Measurements from ENCODE around the gene CDH8.
"Not testable (repeated sequence)": the region's sequence is repeated elsewhere in the genome, so short reads cannot be mapped to it uniquely, and the experiment has no call there.

The CDH8 gene

DNA sequence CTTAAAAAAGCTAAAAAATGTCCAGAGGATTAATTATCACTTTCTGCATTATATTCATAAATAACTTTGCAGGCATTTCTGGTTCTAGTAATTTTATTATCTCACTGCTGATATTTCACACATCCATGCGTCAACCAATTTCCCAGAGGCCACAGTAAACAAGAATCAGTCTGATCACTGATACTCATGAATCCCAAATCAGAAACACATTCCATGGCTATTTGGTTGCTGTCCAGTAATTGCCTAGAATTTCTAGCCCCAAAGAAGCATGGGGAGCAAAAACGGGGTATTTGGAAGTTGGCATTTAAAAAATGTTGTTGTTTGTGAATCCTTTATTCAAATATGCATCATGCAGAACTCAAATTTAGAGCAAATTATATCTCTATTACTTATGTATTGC is 244.8 kb downstream of the CDH8 start:
- no peak for DNase-seq (ENCODE audit: low read depth)

DNA sequence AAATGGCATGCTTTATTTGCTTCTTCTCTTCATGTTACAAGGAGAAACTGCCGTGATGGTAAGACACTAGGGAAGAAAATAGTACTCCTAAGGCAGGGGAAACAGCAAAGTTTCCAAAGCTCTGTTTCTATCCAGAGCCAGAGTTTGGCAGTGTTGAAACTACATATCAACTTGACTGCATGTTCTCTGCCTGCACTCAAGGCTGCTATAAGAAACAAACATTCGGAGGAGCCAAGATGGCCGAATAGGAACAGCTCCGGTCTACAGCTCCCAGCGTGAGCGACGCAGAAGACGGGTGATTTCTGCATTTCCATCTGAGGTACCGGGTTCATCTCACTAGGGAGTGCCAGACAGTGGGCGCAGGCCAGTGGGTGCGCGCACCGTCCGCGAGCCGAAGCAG is 254.4 kb downstream of the CDH8 start:
- not testable (repeated sequence) for DNase-seq (ENCODE audit: low read depth)

DNA sequence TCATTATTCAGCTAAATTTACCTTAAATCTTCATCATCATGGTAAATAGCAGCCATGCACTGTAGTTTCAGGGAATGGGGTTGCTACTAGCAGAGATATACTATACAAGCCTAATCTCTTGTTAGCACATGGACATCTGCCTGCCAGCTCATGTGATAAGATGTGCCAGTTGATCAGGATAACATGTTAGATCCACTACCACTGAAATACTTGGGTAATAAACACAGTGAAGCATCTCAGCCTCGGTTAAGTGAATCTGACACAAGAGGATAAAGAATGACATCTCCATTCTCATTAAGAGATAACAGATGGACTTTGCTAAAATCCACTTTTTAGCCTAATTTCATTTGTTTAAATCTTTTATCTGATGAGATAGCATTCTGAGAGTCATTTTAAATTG is 256.1 kb downstream of the CDH8 start:
- DNase-seq (ENCODE audit: low read depth), result no peak

DNA sequence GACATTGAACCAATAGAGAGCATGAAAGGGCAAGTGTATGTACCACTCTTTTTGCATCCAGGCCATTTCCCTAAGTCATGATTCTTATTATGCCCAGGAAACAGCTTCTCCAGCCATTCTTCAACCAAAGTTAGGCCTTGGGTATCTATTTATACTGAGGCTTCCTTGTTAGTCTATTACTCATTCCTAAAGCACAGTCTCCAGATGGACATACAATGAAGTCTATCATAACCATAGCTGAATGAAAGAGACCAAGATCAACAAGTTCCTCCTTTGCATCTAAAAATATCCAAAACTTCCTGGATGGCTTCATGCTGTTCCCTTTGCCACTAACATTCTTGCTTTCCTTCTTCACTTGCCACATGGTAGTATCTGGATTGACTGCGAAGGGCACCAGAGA is 265.9 kb downstream of the CDH8 start:
- DNase-seq (ENCODE audit: low read depth), result no peak

DNA sequence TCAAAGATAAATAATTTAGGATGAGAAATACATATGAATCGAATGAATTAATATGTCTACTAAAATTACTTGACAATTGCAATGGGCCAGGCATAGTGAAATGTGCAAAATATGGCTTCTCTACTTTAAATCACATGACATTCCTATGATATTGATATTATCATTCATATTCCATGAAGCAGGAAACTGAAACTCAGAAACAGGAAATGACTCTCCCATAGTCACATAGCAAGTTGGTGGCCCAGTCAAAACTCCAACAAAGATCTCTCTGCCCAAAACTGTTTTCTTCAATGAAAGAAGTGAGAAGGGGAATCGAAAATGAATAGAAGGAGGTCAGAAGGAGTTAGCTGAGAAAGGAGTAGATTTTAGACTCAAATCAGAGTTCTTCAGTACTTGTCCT is 272.2 kb downstream of the CDH8 start:
- DNase-seq (ENCODE audit: low read depth), result no peak

DNA sequence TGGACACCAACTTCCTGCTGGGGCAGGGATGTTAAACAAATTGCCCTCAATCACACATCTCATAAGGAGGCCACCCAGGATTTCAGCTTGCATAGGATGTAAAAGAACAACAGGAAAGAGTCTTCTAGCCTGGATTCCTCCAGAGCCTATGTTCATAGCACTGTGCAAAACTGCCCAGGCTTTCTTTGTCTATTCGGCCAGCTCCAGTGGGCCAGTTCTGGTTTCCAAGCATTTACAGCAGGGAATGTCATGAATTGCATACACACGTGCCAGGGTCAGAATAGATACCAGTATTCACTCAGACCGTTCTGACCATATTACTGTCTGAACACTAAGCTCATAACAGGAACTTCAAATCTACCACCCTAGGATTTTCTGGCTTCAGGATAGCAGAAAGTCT is 273.2 kb downstream of the CDH8 start:
- no peak for DNase-seq (ENCODE audit: low read depth)

DNA sequence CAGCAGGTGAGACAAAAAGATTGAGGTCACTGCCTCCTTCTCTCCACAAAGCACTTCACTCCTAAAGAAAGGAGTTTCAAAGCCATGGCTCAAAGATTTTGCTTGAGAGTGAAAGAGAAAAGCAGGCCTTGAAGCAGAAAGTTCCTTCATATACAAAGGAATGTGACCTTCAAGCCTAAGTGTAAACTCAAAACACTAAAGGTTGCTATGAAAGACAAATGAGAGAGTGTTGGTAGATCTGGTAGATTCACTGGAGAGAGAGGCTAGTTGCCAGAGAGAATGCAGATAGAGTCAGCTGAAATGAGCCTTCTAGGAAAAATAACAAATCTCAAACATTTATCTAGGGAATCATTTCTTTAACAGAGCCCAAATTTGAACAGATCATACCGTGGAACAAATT is 305.2 kb downstream of the CDH8 start:
- DNase-seq (ENCODE audit: low read depth), result no peak

DNA sequence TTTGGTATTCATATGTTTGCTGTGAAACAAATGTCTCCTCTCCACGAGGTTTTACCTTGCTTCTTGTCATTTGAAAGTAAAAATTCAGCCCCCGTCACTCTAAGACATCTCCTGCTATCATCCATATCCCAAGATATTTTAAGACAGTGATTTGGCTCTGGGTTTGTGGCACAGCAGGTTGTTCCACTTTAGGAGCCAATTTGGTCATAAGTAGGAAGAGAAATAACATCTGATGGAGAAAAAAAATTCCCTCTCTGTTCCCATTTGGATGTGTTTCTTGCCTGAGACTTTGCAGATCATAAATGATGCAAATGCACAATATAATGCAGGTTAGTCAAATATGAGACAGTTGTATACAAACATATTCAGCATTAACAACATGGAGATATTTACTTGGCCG is 309.5 kb downstream of the CDH8 start:
- DNase-seq (ENCODE audit: low read depth), result no peak

DNA sequence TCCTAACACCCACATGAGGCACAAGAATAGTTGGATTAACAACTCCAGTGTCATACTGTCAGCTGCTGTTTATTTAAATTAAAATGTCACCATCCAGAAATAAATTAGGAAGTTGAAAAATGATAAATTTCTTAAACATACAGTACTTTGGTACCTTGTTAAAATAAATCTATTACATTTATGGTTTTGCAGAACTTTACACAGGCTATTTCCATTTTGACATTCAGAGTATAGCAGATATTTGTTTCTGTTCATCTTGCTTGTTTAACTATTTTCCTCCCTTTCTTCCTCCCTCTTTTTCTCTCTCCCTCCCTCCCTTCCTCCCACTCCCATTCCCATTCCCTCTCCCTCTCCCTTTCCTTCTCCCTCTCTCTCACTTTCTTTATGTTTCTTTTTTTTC is 310.1 kb downstream of the CDH8 start:
- no peak for DNase-seq (ENCODE audit: low read depth)

DNA sequence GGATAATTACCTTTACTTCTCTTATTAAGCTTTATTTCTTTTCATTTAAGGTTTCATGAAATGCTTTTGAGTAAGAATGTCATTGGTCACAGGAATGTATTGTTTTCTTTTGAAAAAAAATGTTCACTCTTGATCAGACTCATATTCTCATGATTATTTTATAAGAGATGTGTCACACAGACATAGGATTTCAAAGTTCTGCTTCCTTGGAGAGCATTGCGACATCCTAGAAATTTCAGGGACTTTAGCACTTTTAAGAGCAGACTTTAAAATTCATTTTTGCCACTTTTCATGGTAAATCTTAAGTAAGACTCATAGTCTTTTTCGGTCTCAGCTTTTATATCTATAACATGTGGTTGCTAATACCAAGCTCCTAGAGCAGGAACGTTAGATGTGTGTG is 314.7 kb downstream of the CDH8 start:
- no peak for DNase-seq (ENCODE audit: low read depth)

DNA sequence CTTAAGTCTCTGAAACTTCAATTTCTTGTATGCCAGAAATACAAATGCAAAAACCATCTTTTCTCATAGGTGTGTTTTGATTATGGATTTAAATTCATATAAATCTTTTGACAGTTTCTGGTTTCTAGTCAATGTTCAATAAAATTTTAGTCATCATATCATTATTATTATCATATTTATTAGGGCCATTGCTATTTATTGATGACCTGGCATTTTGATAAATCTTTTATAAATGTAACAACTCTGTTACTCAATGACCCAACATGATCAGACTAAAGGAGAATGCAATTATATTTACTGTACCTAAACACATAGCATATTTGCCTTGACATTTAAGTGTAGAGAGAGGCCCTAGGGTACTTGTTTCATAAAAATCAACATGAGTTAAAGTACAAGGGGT is 320.8 kb downstream of the CDH8 start:
- no peak for DNase-seq (ENCODE audit: low read depth)

DNA sequence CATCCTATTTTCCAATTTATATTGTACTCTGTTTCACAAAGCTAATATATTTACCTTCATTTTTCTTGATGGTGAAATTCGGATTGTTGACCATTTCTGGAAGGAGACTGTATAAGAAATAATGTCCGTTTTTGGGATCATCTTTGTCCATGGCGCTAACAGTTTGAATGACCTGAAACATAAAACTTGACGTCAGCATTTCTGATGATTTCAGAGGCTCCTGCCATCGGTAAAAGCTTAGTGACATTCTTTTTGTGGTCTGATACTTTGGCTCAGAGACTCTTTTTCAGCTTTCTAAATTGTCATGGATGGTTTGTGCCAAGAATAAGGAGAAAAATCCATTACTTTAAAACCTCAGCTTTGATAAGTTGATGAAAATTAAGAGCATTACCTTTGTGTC is 322.5 kb downstream of the CDH8 start:
- no peak for DNase-seq (ENCODE audit: low read depth)

DNA sequence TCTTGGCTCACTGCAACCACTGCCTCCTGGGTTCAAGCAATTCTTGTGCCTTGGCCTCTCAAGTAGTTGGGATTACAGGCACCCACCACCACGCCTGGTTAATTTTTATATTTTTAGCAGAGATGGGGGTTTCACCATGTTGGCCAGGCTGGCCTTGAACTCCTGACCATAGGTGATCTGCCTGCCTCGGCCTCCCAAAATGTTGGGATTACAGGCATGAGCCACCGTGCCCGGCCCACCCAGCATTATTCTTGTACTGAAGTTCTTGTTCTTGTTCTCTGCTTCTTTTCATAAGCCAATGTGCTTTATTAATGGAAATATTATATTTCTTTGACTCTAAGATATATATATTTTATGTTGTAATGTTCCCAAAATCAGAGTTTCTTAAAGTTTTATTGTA is 336.6 kb downstream of the CDH8 start:
- DNase-seq (ENCODE audit: low read depth), result not testable (repeated sequence)

DNA sequence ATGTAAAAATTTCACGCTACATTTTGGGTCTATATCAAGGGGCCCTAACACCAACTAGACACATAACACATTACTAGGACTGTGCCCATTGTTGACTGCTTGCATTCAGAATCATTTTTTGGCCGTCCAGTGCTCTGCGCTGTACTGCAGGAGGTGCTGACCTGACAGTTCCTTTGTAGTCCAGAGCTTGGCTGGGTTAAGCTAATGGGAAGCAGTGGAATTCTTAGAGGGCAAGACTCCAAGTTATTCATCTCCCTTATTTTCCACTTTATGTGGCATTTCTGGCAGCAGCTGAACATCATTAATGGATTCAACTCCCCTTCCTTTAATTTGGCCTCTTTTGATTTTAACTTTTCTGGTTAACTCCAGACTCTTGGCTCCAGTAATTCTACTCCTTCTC is 351.7 kb downstream of the CDH8 start:
- DNase-seq (ENCODE audit: low read depth), result no peak

DNA sequence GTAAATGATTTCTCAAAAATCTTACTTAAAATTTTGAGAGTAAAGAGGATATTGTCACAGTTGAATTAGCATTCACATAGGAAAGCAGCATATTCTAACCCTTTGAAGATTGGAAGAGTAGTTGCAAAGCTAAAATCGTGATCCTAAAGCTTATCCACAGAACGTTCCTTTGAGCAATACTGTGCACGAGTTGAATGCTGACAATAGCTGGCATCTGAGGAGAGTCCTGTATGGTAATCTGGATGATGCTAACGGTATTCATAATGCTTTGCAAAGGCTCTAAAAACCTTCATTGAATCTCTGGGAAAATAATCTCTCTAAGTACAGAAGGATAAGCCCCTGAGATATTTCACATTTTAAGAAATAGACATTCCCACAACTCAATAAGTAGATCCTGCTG is 354.6 kb downstream of the CDH8 start:
- no peak for DNase-seq (ENCODE audit: low read depth)

DNA sequence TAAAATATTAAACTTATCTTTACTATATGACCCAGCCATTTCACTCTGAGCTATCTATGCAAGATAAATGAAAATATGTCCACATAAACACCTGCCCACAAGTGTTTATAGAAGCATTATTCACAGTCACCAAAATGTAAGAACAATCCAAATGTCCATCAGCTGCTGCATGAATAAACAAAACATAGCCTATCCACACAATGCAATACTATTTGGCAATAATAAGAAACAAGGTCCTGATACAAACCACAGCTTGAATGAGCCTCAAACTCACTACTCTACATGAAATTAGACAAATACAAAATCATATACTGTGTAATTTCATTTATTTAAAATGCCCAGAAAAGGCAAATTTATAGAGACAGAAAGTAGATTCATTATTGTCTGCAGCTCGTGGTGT is 355.1 kb downstream of the CDH8 start:
- no peak for DNase-seq (ENCODE audit: low read depth)

DNA sequence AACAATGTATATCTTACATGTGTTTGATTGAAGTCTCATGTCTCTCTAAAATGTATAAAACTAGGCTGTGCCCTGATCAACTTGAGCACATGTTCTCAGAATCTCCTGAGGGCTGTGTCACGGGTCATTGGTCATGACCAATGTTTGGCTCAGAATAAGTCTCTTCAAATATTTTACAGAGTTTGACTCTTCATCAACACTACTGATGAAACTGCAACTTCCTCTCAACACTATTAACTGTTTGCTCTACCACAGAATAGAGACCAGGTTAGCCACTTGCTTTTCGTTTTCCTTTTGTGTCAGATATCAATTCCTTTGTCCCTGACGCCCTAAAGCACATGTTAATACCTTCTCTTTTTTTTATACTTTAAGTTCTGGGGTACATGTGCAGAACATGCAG is 358.1 kb downstream of the CDH8 start:
- no peak for DNase-seq (ENCODE audit: low read depth)

DNA sequence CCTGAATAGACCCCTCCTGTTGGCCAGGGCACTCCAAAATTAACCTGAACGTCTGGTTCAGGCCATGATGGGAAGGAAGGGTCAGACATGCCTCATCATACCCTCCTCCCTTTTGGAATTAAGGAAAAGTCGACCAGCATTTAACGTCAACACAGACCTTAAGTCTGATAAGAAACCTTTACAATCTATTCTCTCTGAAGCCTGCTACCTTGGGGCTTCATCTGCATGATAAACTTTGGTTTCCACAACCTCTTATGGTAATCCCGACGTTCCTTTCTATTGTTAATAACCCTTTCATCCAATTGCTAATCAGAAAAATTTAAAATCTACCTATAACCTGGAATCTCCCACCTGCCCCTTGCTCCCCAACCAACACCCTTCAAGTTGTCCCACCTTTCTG is 358.5 kb downstream of the CDH8 start:
- no peak for DNase-seq (ENCODE audit: low read depth)

DNA sequence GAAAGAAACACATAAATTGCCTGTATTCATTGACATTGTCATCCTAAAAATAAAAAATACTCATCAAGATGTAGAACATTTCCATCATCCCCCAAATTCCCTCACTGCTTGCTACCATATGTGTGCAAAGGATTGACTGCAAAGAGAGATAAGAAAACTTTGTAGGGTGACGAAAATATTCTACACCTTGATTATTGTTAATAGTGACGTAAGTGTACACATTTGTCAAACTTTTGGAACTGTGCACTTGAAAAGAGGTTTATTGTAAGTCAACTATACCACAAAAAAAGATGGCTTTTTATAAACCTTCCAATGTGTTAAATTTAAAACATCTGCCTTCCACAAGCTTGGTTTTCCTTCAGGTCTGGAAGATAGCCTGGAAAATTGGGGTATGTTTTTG is 359.5 kb downstream of the CDH8 start:
- DNase-seq (ENCODE audit: low read depth), result no peak

DNA sequence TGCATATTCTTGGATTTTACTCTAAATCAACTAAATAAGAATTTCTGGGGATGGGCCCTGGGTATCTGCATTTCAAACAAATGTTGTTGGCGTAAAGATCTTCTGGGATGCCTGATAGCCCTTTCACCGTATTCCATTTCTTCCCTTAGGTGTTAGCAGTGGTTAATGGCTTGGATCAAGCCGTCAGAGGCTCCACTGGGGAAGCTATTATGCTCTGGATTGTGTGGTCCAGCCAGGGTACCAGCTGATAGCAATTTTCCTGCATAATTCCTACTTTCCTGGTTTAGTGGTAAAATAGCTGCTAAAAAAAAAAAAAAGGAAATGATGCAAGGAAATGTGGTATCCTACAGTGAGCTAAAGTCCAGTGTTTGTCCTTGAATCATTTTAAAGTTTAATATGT is 365.1 kb downstream of the CDH8 start:
- no peak for DNase-seq (ENCODE audit: low read depth)

DNA sequence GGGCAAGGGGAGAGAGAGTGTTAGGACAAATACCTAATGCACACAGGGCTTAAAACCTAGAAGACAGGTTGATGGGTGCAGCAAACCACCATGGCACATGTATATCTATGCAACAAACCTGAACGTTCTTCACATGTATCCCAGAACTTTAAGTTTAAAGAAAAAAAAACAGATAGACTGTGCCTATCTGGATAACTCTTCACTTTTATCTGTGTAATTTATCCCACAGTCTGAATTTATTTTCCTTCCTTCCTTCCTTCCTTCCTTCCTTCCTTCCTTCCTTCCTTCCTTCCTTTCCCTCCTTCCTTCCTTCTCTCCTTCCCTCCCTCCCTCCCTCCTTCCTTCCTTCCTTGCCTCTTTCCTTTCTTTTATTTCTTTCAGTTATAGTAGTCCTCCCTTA is 370.7 kb downstream of the CDH8 start:
- no peak for DNase-seq (ENCODE audit: low read depth)

DNA sequence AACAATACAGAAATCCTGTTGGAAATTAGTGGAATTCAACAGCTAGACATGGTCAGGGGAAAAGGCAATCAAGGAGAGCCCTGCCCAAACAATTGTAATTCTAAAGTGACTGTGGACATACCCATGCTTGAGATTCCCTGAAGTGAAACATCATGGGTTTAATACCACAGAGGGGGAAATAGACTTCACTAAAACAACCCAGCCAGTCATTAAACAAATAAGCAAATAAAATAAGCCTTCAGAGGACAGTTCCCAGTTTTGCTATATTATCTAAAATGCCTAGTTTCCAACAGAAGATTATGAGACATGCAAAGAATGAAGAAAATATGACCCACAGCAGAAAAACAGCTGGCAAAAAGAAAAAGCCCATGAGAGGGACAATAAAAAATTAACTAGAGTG is 376.3 kb downstream of the CDH8 start:
- no peak for DNase-seq (ENCODE audit: low read depth)

DNA sequence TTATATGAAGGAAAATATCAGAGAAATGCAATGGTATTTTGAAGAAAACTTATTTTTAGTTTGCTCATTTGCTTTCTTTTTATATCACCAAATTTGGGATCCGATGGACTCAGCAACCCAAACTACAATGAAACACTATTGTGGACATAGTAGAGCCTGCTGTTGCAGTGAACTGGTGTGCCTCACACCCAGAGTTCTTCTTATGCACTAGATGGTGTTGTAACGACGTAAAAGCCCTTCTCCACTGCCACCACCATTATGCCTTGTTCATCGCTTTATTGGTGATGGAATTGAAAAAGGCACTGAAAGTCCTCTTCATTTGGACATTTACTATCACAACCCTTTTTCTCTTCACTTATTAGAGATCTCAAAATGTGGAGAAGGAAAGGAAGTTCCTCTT is 381.3 kb downstream of the CDH8 start:
- DNase-seq (ENCODE audit: low read depth), result no peak

DNA sequence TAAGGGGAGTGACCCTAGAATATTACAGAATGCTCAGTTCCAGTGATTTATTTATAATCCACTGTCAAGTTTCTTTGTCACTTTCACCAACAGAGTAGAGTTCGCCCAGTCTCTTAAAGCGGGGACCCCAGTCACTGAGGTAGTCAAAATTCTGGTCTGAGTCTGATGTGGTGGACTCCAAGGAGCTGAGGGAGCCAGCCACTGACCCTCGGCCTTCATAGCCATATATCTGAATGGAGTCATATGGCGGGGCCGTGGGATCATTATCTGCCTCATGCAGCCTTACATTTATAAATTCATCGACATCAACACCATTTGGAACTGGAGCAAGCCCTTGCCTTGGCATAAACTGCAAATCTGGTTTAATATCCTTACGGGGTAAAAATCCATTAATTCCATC is 382.7 kb downstream of the CDH8 start:
- DNase-seq (ENCODE audit: low read depth), result no peak

DNA sequence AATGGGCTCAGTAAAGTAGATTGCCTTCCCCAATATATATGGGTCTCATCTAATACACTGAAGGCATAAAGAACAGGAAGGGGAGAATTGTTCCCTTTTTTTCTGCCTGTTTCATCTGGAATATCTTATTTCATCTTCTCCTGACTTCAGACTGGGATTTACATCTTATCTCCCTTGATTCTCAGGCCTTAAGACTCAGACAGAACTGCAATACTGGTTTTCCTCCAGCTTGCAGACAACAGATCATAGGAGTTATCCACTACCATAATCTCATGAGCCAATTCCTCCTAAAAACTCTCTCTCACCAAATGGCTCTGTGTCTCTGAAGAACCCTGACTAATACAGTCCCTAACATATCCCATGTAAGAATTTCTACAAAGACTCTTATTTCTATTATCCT is 390.7 kb downstream of the CDH8 start:
- no peak for DNase-seq (ENCODE audit: low read depth)

DNA sequence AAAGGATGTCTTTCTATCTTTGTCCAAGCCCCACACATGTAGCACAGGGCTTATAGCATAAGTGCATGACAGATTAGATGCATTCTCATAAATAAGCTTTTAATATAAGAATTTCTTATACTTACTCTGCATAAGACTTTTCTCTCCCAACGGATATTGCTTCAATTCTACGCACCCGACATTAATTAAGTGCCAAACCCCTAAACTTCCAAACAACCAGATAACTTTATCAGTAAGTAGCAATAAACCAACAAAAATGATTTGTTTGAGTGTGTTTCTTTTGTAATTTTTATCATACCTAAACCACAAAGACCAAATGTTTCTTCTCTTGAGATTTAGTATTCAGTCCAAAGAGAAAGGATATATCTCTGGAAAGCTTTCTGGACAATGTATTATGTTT is 391.5 kb downstream of the CDH8 start:
- no peak for DNase-seq (ENCODE audit: low read depth)
